A549 (cell line): ENCODE measurements around the gene CFAP77.

Experiments used
- BHLHE40 ChIP-seq: IDR thresholded peaks from 2 replicates; pipeline ENCODE4 v1.6.1; 2012; ENCODE audit warnings: low read depth, low read length, inconsistent platforms
- CBX8 ChIP-seq: fragments of 200-600 bp; sonication (generic); IDR thresholded peaks from 2 replicates; pipeline ENCODE4 v1.6.1; 2016
- CHD4 ChIP-seq: fragments of 200-600 bp; sonication (generic); IDR thresholded peaks from 2 replicates; pipeline ENCODE4 v1.6.1; 2016; ENCODE audit warnings: antibody characterized with exemption, mild to moderate bottlenecking, borderline replicate concordance
- EHMT2 ChIP-seq: fragments of 200-600 bp; sonication (generic); IDR thresholded peaks from 2 replicates; pipeline ENCODE4 v1.6.1; 2016; ENCODE audit warnings: antibody characterized with exemption, low read depth, mild to moderate bottlenecking, moderate library complexity
- EP300 ChIP-seq, 2 experiments: fragments of >200 bp; sonication (Bioruptor Twin); formaldehyde crosslinking; IDR thresholded peaks; 2 replicates in 1 of 2; 3 replicates in 1 of 2; pipeline ENCODE4 v1.6.1; 2016 to 2017
- HOXA7 ChIP-seq: fragments of 250-450 bp; sonication (Bioruptor Pico); IDR thresholded peaks from 2 replicates; pipeline ENCODE4 v1.5.0; 2020; ENCODE audit warnings: mild to moderate bottlenecking, moderate library complexity
- MYC ChIP-seq: IDR thresholded peaks from 2 replicates; pipeline ENCODE4 v1.6.1; 2012; ENCODE audit warnings: mild to moderate bottlenecking, inconsistent platforms, low read length, improper control_type of control experiment, borderline replicate concordance
- POLR2A ChIP-seq: IDR thresholded peaks from 2 replicates; pipeline ENCODE4 v1.6.1; 2012; ENCODE audit warnings: mild to moderate bottlenecking, low read length
- REST ChIP-seq: fragments of 200-600 bp; sonication (generic); IDR thresholded peaks from 2 replicates; pipeline ENCODE4 v1.6.1; 2016; ENCODE audit warnings: antibody characterized with exemption, mild to moderate bottlenecking, moderate library complexity
- RFX5 ChIP-seq: fragments of 450-650 bp; IDR thresholded peaks from 2 replicates; pipeline ENCODE4 v1.7.1; 2014; ENCODE audit warnings: antibody characterized with exemption, mild to moderate bottlenecking, moderate library complexity
- TF ChIP-seq, protein P1 (sequence below): fragments of >200 bp; sonication (Bioruptor Twin); formaldehyde crosslinking; IDR thresholded peaks from 3 replicates; pipeline ENCODE4 v1.5.1; 2016

DNA sequence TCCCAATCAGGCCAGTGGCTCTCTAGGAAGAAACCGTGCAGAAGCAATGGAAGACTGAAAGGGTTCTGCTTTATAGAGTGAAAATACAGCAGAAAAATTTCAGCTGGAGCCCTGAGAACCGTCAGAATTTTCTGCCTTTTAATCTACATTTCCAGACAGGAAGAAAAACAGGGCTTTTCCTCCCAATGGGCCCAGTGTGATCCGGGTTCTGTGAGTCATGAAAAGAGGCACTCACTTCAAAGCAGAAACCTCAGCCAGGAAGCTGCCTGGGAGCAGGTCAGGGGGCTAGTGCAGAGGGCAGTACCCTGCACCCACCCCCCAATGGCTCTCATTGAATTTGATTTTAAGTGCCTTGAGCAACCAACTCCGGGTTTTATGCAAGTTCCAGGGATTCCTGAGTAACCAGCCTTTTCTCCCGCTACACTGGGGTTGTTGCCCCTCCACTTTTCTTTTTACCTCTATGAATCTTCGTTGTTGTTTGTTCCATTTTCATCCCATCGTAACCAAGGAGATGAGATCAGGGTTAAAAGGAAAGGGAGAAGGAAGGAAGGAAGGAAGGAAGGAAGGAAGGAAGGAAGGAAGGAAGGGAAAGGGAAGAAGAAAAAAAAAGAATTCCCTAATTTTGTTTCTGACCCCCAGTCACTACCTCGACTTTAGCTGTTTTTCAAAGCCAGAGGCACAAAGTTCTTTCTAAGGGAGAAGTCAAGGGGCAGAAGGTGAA lies 173.7 kb downstream of the CFAP77 start:
- no peak for TF ChIP-seq BHLHE40
- TF ChIP-seq, protein P1, sequence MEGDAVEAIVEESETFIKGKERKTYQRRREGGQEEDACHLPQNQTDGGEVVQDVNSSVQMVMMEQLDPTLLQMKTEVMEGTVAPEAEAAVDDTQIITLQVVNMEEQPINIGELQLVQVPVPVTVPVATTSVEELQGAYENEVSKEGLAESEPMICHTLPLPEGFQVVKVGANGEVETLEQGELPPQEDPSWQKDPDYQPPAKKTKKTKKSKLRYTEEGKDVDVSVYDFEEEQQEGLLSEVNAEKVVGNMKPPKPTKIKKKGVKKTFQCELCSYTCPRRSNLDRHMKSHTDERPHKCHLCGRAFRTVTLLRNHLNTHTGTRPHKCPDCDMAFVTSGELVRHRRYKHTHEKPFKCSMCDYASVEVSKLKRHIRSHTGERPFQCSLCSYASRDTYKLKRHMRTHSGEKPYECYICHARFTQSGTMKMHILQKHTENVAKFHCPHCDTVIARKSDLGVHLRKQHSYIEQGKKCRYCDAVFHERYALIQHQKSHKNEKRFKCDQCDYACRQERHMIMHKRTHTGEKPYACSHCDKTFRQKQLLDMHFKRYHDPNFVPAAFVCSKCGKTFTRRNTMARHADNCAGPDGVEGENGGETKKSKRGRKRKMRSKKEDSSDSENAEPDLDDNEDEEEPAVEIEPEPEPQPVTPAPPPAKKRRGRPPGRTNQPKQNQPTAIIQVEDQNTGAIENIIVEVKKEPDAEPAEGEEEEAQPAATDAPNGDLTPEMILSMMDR = no peak
- no peak for TF ChIP-seq POLR2A
- no peak for TF ChIP-seq RFX5
- TF ChIP-seq CHD4 = no peak
- no peak for TF ChIP-seq EP300 (IDR thresholded peaks at IDR 0.05)
- no peak for TF ChIP-seq EHMT2
- TF ChIP-seq HOXA7 (CRISPR knock-in tag) = no peak
- TF ChIP-seq MYC = no peak
- TF ChIP-seq REST = no peak
- TF ChIP-seq CBX8 = no peak
